ENCODE results near the gene SPDL1. TPM values are rescaled to one million over a fixed set of nuclear protein-coding genes. Genes with fewer than 3 reads are reported as not detected.

The SPDL1 gene
- total and polyA plus RNA-seq, 2 of the 4 experiments (the other 2 are of a cell fraction) = 18.8 to 29.4 TPM

DNA sequence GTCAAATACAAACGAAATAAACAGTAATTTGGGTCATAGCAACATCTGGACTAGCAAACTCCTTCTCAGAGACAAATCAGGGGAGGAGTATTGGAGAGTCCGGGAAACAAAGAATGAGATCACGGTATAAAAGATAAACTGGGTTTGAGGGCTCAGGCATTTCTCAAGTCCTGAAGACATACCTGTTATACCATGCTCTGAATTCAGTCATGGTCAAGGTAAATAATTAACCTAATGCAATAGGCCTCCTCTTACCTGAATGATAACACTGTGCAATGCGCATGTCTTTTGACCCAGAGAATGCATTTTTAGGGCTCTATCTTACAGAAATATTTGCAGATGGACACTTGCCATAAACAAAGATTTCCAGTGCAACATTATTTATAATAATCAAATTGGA lies 31.9 kb upstream of the SPDL1 start:
- no peak overlapping the region for H3K18ac ChIP-seq (ENCODE audit: low read depth, low read length)
- no peaks in the 10 kb centered on the region for H3K4me1 ChIP-seq (ENCODE audit: control insufficient read depth, insufficient read depth, low read length)
- no peak overlapping the region for H2AFZ ChIP-seq (replicated peaks; ENCODE audit: low read length, poor library complexity)
- no peak overlapping the region for H3K4me2 ChIP-seq (ENCODE audit: low read depth, low read length)
- H2AK9ac ChIP-seq (replicated peaks; ENCODE audit: low read depth, low read length, poor library complexity) = no peak overlapping the region
- H4K91ac ChIP-seq (ENCODE audit: insufficient read depth, low read depth, low read length) = no peak overlapping the region
- intact Hi-C loops (cut with micrococcal nuclease) (no loop called here), in situ Hi-C loops (cut with MboI; ENCODE audit: low sequenced_read_pairs) (loop anchor here (25.0 kb wide), 1 partner anchor 864 kb away; no protein-coding TSS in a partner anchor), dilution Hi-C loops (cut with HindIII; ENCODE audit: low sequenced_read_pairs, unreplicated experiment) (no loop called here)
- H3K79me1 ChIP-seq (ENCODE audit: low read depth in 1 of 2, low read length in 2 of 2) = no peaks in the 10 kb centered on the region
- no peaks in the 10 kb centered on the region for H3K9me1 ChIP-seq (ENCODE audit: insufficient read depth, low read length)
- H3K4ac ChIP-seq (ENCODE audit: low read depth, low read length) = no peak overlapping the region
- H3K9me3 ChIP-seq (ENCODE audit: control insufficient read depth, insufficient read depth, low read length) = no peaks in the 10 kb centered on the region
- H4K5ac ChIP-seq (ENCODE audit: low read depth, low read length) = no peak overlapping the region
- H2BK120ac ChIP-seq (ENCODE audit: low read depth, low read length) = no peak overlapping the region
- no peak overlapping the region for H2BK20ac ChIP-seq (ENCODE audit: low read depth, low read length)
- no peak overlapping the region for H3K27ac ChIP-seq (ENCODE audit: insufficient read depth, low read length)
- no peak overlapping the region for H2BK5ac ChIP-seq (ENCODE audit: low read depth, low read length, poor library complexity, severe bottlenecking)
- POLR2A ChIA-PET (ENCODE audit: unreplicated experiment) = no interaction called here
- no peaks in the 10 kb centered on the region; the same call in 1 of the 2 replicates for H3K27me3 ChIP-seq (ENCODE audit: control insufficient read depth, insufficient read depth, low read length)
- H4K20me1 ChIP-seq (ENCODE audit: insufficient read depth, low read length) = no peaks in the 10 kb centered on the region
- TF ChIP-seq RCOR1 (IDR thresholded peaks at IDR 0.05; ENCODE audit: insufficient replicate concordance, low read length) (no peak), CEBPB (IDR thresholded peaks at IDR 0.05; ENCODE audit: low read depth, low read length) (no peak), MAFK (IDR thresholded peaks at IDR 0.05; ENCODE audit: low read depth, low read length) (no peak), CHD1 (IDR thresholded peaks at IDR 0.05; ENCODE audit: low read depth, low read length) (no peak), RFX5 (IDR thresholded peaks at IDR 0.05; ENCODE audit: low read depth, low read length) (no peak), FOS (IDR thresholded peaks at IDR 0.05; ENCODE audit: low read depth, low read length) (no peak)
- TF ChIP-seq, protein P1, sequence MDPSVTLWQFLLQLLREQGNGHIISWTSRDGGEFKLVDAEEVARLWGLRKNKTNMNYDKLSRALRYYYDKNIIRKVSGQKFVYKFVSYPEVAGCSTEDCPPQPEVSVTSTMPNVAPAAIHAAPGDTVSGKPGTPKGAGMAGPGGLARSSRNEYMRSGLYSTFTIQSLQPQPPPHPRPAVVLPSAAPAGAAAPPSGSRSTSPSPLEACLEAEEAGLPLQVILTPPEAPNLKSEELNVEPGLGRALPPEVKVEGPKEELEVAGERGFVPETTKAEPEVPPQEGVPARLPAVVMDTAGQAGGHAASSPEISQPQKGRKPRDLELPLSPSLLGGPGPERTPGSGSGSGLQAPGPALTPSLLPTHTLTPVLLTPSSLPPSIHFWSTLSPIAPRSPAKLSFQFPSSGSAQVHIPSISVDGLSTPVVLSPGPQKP (IDR thresholded peaks at IDR 0.05; ENCODE audit: borderline replicate concordance, low read depth, low read length) = no peak
- ATAC-seq (ENCODE audit: low read depth) (no peak), DNase-seq (no peak)
- no peak overlapping the region for H3K9ac ChIP-seq (ENCODE audit: low read depth, low read length)
- no CpG with 5 or more reads among the region's 4 CpGs for WGBS, 2 experiments (ENCODE audit: extremely low coverage in 2 of 2, insufficient read length in 1 of 2)
- H2BK15ac ChIP-seq (ENCODE audit: low read depth, low read length) = no peak overlapping the region
- CTCF ChIA-PET = no interaction called here
- H3K36me3 ChIP-seq (ENCODE audit: control insufficient read depth, insufficient read depth, low read length) = no peaks in the 10 kb centered on the region
- no TSS peak for BruUV-seq (replicated peaks)
- no peak overlapping the region for H3K14ac ChIP-seq (replicated peaks; ENCODE audit: low read depth, low read length)
- no peak overlapping the region for H3K23ac ChIP-seq (ENCODE audit: low read depth, low read length)
- no peak overlapping the region for H3K4me3 ChIP-seq (ENCODE audit: insufficient read depth, low read depth, low read length)
- H3K56ac ChIP-seq (ENCODE audit: extremely low read depth, insufficient read depth, low read length) = no peak overlapping the region
- no peak overlapping the region for H2AK5ac ChIP-seq (ENCODE audit: low read depth, low read length)
- H4K8ac ChIP-seq (ENCODE audit: low read depth in 2 of 2, low read length in 2 of 2) = no peak overlapping the region

Measured in IMR-90 (cell line).